H1 (cell line): Measurements from ENCODE around the gene IKZF1. TPM values are rescaled to one million over a fixed set of nuclear protein-coding genes. Genes with fewer than 3 reads are reported as not detected.

ENCODE experiments used
- CTCF ChIA-PET: fragments of 300-600 bp; sonication (Branson Sonifier 250); formaldehyde crosslinking; loops from one replicate; lab custom pipeline; 2021; ENCODE audit not compliant: partially characterized antibody; lab: Charles Lee
- POLR2A ChIA-PET: fragments of 300-600 bp; sonication (Branson Sonifier 250); formaldehyde crosslinking; loops from one replicate; lab custom pipeline; 2021; ENCODE audit warnings: inconsistent platforms; ENCODE audit not compliant: partially characterized antibody; lab: Charles Lee
- DNase-seq, 2 experiments: peaks; one replicate each; pipeline versions ENCODE4 v3.0.0 to v3.0.0-alpha.2; 2010 to 2022; ENCODE audit warnings: low spot score in 2 of 2, low read depth in 1 of 2, mixed read lengths in 1 of 2
- FAIRE-seq: peaks from 2 replicates; lab custom pipeline; 2011; peaks lifted over from hg19 to GRCh38; lab: Jason Lieb, UNC
- H2AFZ ChIP-seq: 2 replicates; pipeline ENCODE4 v1.8.1; 2012; ENCODE audit warnings: low read length, inconsistent platforms
- H2AK5ac ChIP-seq: 2 replicates; pipeline ENCODE4 v1.6.1; 2013; ENCODE audit warnings: low read depth, low read length
- H2BK120ac ChIP-seq: replicated peaks from 2 replicates; pipeline ENCODE3; 2013; ENCODE audit warnings: low read depth, low read length, inconsistent platforms
- H2BK12ac ChIP-seq: 2 replicates; pipeline ENCODE4 v1.6.1; 2013; ENCODE audit warnings: low read depth, low read length
- H2BK15ac ChIP-seq: 2 replicates; pipeline ENCODE4 v1.6.1; 2013; ENCODE audit warnings: low read length
- H2BK20ac ChIP-seq: 2 replicates; pipeline ENCODE4 v1.6.1; 2013; ENCODE audit warnings: low read length
- H2BK5ac ChIP-seq: 2 replicates; pipeline ENCODE4 v1.6.1; 2013; ENCODE audit warnings: low read depth, low read length
- H3K14ac ChIP-seq: 2 replicates; pipeline ENCODE4 v1.6.1; 2013; ENCODE audit warnings: inconsistent platforms; ENCODE audit not compliant: insufficient read length
- H3K18ac ChIP-seq: 2 replicates; pipeline ENCODE4 v1.6.1; 2013; ENCODE audit warnings: low read length; ENCODE audit errors: extremely low read depth
- H3K23ac ChIP-seq: 2 replicates; pipeline ENCODE4 v1.6.1; 2013; ENCODE audit warnings: inconsistent platforms; ENCODE audit not compliant: insufficient read length
- H3K23me2 ChIP-seq: 2 replicates; pipeline ENCODE4 v1.6.1; 2013; ENCODE audit warnings: low read depth, low read length
- H3K27ac ChIP-seq: 2 replicates; pipeline ENCODE4 v1.6.1; 2011; ENCODE audit warnings: low read depth, low read length, inconsistent platforms
- H3K27me3 ChIP-seq, 4 experiments: replicated peaks in 1 of 4; 1 replicate in 1 of 4; 2 replicates in 3 of 4; pipeline versions ENCODE4 v1.6.1 to v1.8.1; 2011 to 2013; ENCODE audit warnings: low read length in 3 of 4, mild to moderate bottlenecking in 3 of 4, inconsistent platforms in 2 of 4, mixed read lengths in 2 of 4, moderate library complexity in 1 of 4; ENCODE audit not compliant: control insufficient read depth in 3 of 4, insufficient read depth in 3 of 4; ENCODE audit errors: extremely low read depth in 1 of 4
- H3K36me3 ChIP-seq, 4 experiments: 2 replicates each; pipeline versions ENCODE4 v1.6.1 to v1.8.1; 2011 to 2013; ENCODE audit warnings: mild to moderate bottlenecking in 4 of 4, low read length in 3 of 4, moderate library complexity in 2 of 4, control low read depth in 1 of 4, inconsistent platforms in 1 of 4; ENCODE audit not compliant: insufficient read depth in 4 of 4, control insufficient read depth in 2 of 4
- H3K4ac ChIP-seq: replicated peaks from 2 replicates; pipeline ENCODE3; 2013; ENCODE audit warnings: low read length, low read depth, mixed read lengths, inconsistent platforms; ENCODE audit not compliant: insufficient read length
- H3K4me1 ChIP-seq, 4 experiments: replicated peaks in 1 of 4; 1 replicate in 1 of 4; 2 replicates in 3 of 4; pipeline versions ENCODE4 v1.6.1 to v1.8.1; 2011 to 2013; ENCODE audit warnings: low read length in 3 of 4, inconsistent platforms in 2 of 4, mixed read lengths in 1 of 4; ENCODE audit not compliant: insufficient read depth in 4 of 4, control insufficient read depth in 3 of 4
- H3K4me2 ChIP-seq, 2 experiments: 2 replicates each; pipeline versions ENCODE4 v1.6.1 to v1.8.1; 2011 to 2013; ENCODE audit warnings: low read depth in 2 of 2, low read length in 2 of 2, control low read depth in 1 of 2, inconsistent platforms in 1 of 2, mild to moderate bottlenecking in 1 of 2; ENCODE audit not compliant: insufficient read depth in 1 of 2
- H3K4me3 ChIP-seq, 4 experiments: fragments of 200-600, 300-600 bp in 1 of 4; sonication (generic), shearing (Covaris generic), sonication (Bioruptor Twin) in 1 of 4; 2 replicates each; pipeline versions ENCODE4 v1.5.1 to v1.8.1; 2011 to 2016; ENCODE audit warnings: low read length in 4 of 4, low read depth in 3 of 4, control low read depth in 2 of 4, inconsistent platforms in 2 of 4, mild to moderate bottlenecking in 2 of 4, mixed read lengths in 1 of 4, moderate library complexity in 1 of 4; ENCODE audit not compliant: insufficient read depth in 2 of 4; ENCODE audit errors: extremely low read depth in 1 of 4
- H3K56ac ChIP-seq: replicated peaks from 2 replicates; pipeline ENCODE3; 2013; ENCODE audit warnings: low read depth, mild to moderate bottlenecking, mixed read lengths, low read length, inconsistent platforms; ENCODE audit not compliant: insufficient read length
- H3K79me1 ChIP-seq: 2 replicates; pipeline ENCODE4 v1.6.1; 2013; ENCODE audit warnings: low read depth, low read length, control low read depth
- H3K79me2 ChIP-seq, 2 experiments: 2 replicates each; pipeline versions ENCODE4 v1.6.1 to v1.8.1; 2012 to 2013; ENCODE audit warnings: low read length in 2 of 2, mild to moderate bottlenecking in 2 of 2, inconsistent platforms in 1 of 2; ENCODE audit not compliant: insufficient read depth in 2 of 2, control insufficient read depth in 1 of 2
- H3K9ac ChIP-seq, 4 experiments: replicated peaks in 1 of 4; 1 replicate in 1 of 4; 2 replicates in 3 of 4; pipeline versions ENCODE4 v1.6.1 to v1.8.1; 2011 to 2013; ENCODE audit warnings: low read depth in 3 of 4, low read length in 3 of 4, control low read depth in 2 of 4, mild to moderate bottlenecking in 2 of 4, moderate library complexity in 2 of 4, inconsistent platforms in 1 of 4; ENCODE audit errors: extremely low read depth in 1 of 4
- H3K9me3 ChIP-seq, 2 experiments: 2 replicates each; pipeline versions ENCODE4 v1.6.1 to v1.8.1; 2012 to 2013; ENCODE audit warnings: mild to moderate bottlenecking in 2 of 2, moderate library complexity in 2 of 2, control low read depth in 1 of 2, inconsistent platforms in 1 of 2, low read depth in 1 of 2, low read length in 1 of 2, mixed read lengths in 1 of 2; ENCODE audit not compliant: insufficient read depth in 2 of 2
- H4K20me1 ChIP-seq, 2 experiments: replicated peaks in 1 of 2; 2 replicates each; pipeline versions ENCODE3 to v1.8.1; 2011 to 2013; ENCODE audit warnings: inconsistent platforms in 2 of 2, low read length in 2 of 2, mild to moderate bottlenecking in 1 of 2; ENCODE audit not compliant: insufficient read depth in 2 of 2, control insufficient read depth in 1 of 2
- H4K5ac ChIP-seq: 2 replicates; pipeline ENCODE4 v1.6.1; 2013; ENCODE audit warnings: low read length, low read depth, mixed read lengths, inconsistent platforms; ENCODE audit not compliant: insufficient read length
- H4K8ac ChIP-seq: 2 replicates; pipeline ENCODE4 v1.8.0; 2013; ENCODE audit warnings: mild to moderate bottlenecking, moderate library complexity, low read length, inconsistent platforms; ENCODE audit not compliant: insufficient read depth; ENCODE audit errors: extremely low read depth
- H4K91ac ChIP-seq: replicated peaks from 2 replicates; pipeline ENCODE3; 2013; ENCODE audit warnings: low read length, mixed read lengths, inconsistent platforms; ENCODE audit not compliant: insufficient read length
- EGR1 ChIP-seq: IDR thresholded peaks from 2 replicates; pipeline ENCODE4 v1.6.1; 2011; ENCODE audit warnings: low read depth, low read length, borderline replicate concordance
- GTF2F1 ChIP-seq: IDR thresholded peaks from 2 replicates; pipeline ENCODE4 v1.6.1; 2012; ENCODE audit warnings: low read depth, low read length, improper control_type of control experiment, borderline replicate concordance
- KDM5A ChIP-seq: fragments of 200-600 bp; IDR thresholded peaks from 2 replicates; pipeline ENCODE4 v1.7.1; 2012; ENCODE audit warnings: mild to moderate bottlenecking, low read length, inconsistent platforms, mixed read lengths
- TAF7 ChIP-seq: optimal IDR thresholded peaks from 2 replicates; pipeline ENCODE3; 2011; ENCODE audit warnings: low read depth, mild to moderate bottlenecking, inconsistent platforms, low read length, moderate library complexity, borderline replicate concordance
- TCF12 ChIP-seq: IDR thresholded peaks from 2 replicates; pipeline ENCODE4 v1.6.1; 2011; ENCODE audit warnings: low read depth, mild to moderate bottlenecking, low read length
- YY1 ChIP-seq: IDR thresholded peaks from 2 replicates; pipeline ENCODE4 v1.6.1; 2011; ENCODE audit warnings: low read depth, mild to moderate bottlenecking, low read length
- WGBS, 2 experiments: shearing (Covaris generic) in 1 of 2; methylation state at CpG; one replicate each; pipeline versions ENCODE4 v1.1.6 to v1.1.7; 2013 to 2015; ENCODE audit warnings: low lambda C conversion rate in 2 of 2, mixed read lengths in 2 of 2, inconsistent platforms in 1 of 2, low coverage in 1 of 2, missing lambda C conversion rate in 1 of 2; ENCODE audit not compliant: insufficient replicate concordance in 2 of 2, insufficient coverage in 1 of 2, insufficient read length in 1 of 2; ENCODE audit errors: extremely low coverage in 1 of 2, missing lambda C conversion rate in 1 of 2; 5-methylcytosine and 5-hydroxymethylcytosine counted together
- polyA plus RNA-seq, 7 experiments: library from polyadenylated mRNA; depleted of rRNA in 3 of 7; stranded (reverse) in 5 of 7; unstranded in 2 of 7; fragments of >200 nt in 5 of 7; fragments of 200-250 nt in 2 of 7; gene quantifications; 1 replicate in 5 of 7; 2 replicates in 1 of 7; 4 replicates in 1 of 7; pipeline versions ENCODE4 v1.2.1 to v1.2.3, GENCODE V29; 2011 to 2013; ENCODE audit warnings: missing spikeins in 2 of 7, mixed read lengths in 2 of 7
- total RNA-seq: library from RNA; stranded (reverse); fragmentation: NEBNext Ultra II Directional; extraction: Animal tissue kit (Norgen Biotek cat#: 25700); gene quantifications from 2 replicates; pipeline ENCODE4 v1.2.1, GENCODE V29; 2021
- TF ChIP-seq, protein P1 (sequence below): IDR thresholded peaks from 2 replicates; pipeline ENCODE4 v1.6.1; 2012; ENCODE audit warnings: inconsistent platforms

IKZF1 gene
- total and polyA plus RNA-seq, 2 of the 8 experiments (the other 6 are each of a cell fraction or from before 2014, with no cell fraction given), result 0.74 to 1.5 TPM

GRCh38 chr7:50358041-50358705 lies 53.7 kb downstream of the IKZF1 start:
- Histone ChIP-seq H3K4me1 (no peaks in the 10 kb centered on the region), H3K4ac (no peak overlapping the region), H2BK15ac (no peak overlapping the region), H2BK12ac (no peak overlapping the region), H2BK5ac (no peak overlapping the region), H3K4me3 (no peak overlapping the region), H3K79me1 (no peaks in the 10 kb centered on the region), H3K79me2 (no peaks in the 10 kb centered on the region), H3K23me2 (no peaks in the 10 kb centered on the region), H2BK20ac (no peak overlapping the region), H4K20me1 (no peaks in the 10 kb centered on the region), H3K27ac (no peak overlapping the region), H2AK5ac (no peak overlapping the region), H2AFZ (no peak overlapping the region), H4K91ac (no peak overlapping the region), H4K5ac (no peak overlapping the region), H3K18ac (no peak overlapping the region), H3K4me2 (no peak overlapping the region), H3K9ac (no peak overlapping the region), H3K14ac (no peak overlapping the region), H3K23ac (no peak overlapping the region), H3K36me3 (no peaks in the 10 kb centered on the region), H3K56ac (no peak overlapping the region), H2BK120ac (no peak overlapping the region), H4K8ac (no peak overlapping the region), H3K27me3 (no peaks in the 10 kb centered on the region), H3K9me3 (no peaks in the 10 kb centered on the region)
- POLR2A ChIA-PET, result no interaction called here
- FAIRE-seq (no peak), DNase-seq (no peak)
- 82% methylated on average over 13 of the region's 13 CpGs; no CpG with 5 or more reads in 1 of the 2 experiments for WGBS, 2 experiments
- TF ChIP-seq GTF2F1 (no peak), EGR1 (no peak), TCF12 (no peak), KDM5A (no peak), YY1 (no peak), TAF7 (no peak)
- TF ChIP-seq, protein P1, sequence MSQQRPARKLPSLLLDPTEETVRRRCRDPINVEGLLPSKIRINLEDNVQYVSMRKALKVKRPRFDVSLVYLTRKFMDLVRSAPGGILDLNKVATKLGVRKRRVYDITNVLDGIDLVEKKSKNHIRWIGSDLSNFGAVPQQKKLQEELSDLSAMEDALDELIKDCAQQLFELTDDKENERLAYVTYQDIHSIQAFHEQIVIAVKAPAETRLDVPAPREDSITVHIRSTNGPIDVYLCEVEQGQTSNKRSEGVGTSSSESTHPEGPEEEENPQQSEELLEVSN, result no peak
- CTCF ChIA-PET, result interaction anchor here (0.7 to 4.0 kb wide), 5 partner anchors 9 to 687 kb away, joined by 3 to 25 read pairs (median 5); no protein-coding TSS in a partner anchor
